NCI-H1694 treated with DMSO at 0.1 percent for 48 hours (cell line): ENCODE results near the gene RAB12.
"Not testable (repeated sequence)": the region's sequence is repeated elsewhere in the genome, so short reads cannot be mapped to it uniquely, and the experiment has no call there.

Experiments used
- DNase-seq: peaks from one replicate; lab custom pipeline; 2025; lab: John Stamatoyannopoulos, UW

Gene RAB12, protein sequence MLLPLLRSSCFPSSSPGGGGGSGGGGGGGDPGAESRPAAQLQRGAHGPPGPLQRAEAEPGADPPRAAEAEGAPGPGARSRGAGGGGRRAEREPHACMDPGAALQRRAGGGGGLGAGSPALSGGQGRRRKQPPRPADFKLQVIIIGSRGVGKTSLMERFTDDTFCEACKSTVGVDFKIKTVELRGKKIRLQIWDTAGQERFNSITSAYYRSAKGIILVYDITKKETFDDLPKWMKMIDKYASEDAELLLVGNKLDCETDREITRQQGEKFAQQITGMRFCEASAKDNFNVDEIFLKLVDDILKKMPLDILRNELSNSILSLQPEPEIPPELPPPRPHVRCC

DNA sequence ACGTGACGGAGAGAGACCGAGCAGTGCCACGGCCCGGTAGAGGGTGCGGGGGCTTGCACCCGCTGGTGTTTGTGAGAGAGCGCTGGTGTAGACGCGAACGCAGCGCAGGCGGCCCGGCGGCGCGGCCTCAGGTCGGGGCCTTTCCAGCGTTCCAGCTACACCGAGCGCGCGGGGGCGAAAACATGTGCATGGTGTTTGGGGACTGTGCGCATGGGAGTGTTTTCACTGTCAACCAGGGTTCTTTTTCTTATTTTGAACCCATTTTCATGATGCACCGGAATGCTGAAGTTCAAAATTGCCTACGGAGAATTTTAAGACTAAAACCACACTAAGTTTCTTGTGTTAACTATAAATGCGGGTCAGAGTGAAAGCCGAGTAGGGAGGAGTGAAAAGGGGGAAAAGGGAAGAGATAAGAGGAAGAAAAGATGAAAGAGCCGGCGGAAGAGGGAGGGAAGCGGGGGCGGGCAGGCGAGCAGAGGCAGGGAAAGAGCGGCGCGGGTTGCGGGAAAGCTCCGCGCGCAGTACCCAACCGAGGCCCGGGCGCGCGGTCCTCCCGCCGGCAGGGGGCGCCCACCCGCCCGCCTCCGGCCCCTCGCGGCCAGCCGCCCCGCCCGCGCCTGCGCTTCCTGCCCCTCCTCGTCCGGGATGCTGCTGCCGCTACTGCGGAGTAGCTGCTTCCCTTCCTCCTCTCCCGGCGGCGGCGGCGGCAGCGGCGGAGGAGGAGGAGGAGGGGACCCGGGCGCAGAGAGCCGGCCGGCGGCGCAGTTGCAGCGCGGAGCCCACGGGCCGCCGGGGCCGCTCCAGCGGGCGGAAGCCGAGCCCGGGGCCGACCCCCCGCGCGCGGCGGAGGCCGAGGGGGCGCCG, at the start of gene RAB12:
TSS of gene RAB12 (plus strand) at position 643 of the 864 bp plus-strand sequence. CDS start at position 646, 3 bp downstream.
- peak; percentile 69 for DNase-seq

DNA sequence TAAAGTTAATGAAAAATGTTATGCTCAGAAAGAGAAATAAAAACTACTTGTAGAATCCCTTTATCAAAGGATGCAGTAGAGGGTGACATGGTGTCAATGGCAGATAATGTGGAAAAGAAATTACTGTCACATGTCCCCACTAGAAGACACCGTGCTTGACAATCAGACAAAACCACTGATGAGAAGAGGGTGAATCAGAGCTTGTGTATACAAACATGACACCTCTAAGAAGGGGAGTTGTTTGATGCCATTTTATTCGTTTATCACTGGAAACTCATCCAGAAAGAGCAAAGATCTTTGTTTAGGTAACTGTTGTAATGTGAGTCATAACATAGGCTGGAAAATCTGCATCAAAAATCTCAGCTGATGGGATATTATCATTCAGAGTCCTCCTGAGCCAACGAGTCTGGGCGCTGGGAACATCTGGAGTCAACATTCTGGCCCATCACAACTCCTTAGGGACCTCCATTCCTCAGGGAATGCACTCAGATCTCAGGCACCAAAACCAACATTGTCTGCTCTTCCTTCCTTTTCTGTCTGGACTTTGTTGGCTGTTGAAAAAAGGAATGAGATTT, 49.5 kb upstream of the RAB12 start:
- no peak for DNase-seq

DNA sequence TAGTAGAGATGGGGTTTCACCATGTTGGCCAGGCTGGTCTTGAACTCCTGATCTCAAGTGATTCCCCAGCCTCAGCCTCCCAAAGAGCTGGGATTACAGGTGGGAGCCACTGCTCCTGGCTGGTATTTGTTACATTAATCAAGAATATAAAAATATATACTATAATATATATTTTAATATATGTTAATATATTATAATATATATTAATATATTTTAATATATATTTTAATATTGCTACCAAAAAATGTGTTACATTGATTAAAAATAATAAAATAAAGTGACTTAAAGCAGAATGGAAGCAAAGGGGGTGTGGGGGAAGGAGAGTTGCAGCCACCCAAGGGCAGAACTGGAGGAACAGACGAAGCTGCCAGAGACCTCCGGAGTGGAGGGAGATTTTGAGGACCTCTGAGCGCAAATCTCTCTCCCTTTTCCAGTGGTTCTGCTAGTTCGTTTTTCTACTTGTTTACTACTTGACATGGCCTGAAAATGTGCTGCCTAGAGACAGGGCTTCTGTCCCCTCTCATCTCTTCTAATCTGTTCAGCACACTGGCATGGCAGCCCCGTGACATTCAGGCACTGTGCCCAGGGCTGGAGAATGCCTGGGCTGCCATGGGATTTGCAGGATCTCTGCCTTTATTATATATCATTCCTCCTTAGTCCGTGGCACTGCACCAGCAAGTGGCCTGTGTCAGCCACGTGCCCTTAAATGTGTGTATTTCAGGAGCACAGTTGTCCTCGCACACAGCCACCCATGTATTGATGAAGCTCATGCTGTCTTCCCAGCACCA, 47.9 kb upstream of the RAB12 start:
- DNase-seq = no peak

DNA sequence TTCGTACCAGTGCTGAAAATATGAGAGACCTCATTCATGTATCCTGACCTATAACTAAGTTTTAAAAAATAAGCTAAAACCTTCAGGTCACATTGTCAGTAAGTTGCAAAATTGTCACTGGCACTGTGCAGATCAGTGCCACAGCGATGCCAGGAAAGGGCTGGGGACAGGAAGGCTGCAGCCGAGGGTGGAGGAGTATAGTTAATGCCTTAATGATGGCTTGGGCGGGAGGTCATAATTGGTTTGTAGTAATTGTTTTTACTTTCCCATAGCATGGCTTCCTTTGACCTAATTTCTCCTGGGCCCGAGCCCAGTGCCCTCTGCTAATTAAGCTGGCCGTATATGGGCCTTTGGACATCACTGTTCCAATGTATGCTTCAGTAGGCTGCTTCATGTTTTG, 47.2 kb upstream of the RAB12 start:
- DNase-seq = no peak

DNA sequence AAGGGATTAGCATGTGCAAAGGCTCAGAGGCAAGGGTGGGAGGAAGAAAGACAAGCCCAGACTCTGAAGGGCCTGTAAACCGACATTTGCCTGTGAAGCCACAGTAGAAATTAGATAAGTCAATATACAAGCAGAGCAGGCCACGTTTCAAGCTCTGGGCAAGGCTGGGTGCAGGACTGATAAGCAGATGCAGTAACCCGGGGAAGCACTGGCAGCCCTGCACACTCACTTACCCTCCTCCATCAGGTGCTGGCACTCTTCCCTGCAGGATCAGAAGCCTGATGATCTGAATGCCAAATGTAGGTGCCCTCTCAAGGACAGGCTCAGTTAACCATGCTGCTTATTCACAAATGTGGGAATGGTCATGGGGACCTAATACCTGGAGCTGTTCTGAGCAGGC, 46.3 kb upstream of the RAB12 start:
- peak; percentile 46 for DNase-seq

DNA sequence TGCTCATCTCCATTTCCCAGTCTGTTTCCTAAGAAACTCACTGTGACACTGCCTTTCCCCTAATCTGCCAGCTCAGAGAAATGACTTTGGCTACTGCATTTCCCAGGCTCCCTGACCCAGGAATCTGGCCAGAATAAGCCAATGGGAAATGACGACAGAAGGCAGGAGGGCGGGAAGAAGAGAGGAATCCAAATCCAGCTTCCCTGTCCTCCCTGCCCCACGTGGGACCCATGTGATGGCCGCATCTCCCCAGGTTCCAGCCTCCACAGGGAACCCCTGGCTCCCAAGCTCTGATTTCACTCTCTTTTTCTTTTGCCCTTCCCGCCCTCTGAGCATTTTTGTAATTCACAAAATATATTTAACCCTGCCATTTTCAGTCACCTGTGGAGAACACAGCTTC, 37.8 kb upstream of the RAB12 start:
- no peak for DNase-seq

DNA sequence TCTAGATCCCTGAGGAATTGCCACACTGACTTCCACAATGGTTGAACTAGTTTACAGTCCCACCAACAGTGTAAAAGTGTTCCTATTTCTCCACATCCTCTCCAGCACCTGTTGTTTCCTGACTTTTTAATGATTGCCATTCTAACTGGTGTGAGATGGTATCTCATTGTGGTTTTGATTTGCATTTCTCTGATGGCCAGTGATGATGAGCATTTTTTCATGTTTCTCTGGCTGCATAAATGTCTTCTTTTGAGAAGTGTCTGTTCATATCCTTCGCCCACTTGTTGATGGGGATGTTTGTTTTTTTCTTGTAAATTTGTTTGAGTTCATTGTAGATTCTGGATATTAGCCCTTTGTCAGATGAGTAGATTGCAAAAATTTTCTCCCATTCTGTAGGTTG, 35.5 kb upstream of the RAB12 start:
- DNase-seq = not testable (repeated sequence)

DNA sequence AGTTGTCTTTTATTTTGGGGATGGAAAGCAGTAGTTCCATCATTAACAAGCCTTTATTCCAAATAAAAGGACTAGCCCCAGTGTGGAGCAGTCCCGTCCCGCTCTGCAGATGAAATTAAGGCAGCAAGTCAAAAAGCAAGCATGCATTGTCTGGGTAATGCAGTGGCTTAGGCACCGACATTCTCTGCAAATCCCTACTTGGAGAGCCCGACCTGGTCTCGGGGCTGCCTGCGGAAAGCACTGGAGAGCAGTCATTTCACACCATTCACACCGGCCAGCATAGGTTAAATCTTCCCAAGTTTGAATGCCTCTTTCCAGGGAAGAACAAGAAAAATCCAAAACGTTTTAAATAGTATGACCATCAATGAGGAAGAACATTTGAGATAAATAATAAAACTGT, 24.4 kb upstream of the RAB12 start:
- DNase-seq = no peak

DNA sequence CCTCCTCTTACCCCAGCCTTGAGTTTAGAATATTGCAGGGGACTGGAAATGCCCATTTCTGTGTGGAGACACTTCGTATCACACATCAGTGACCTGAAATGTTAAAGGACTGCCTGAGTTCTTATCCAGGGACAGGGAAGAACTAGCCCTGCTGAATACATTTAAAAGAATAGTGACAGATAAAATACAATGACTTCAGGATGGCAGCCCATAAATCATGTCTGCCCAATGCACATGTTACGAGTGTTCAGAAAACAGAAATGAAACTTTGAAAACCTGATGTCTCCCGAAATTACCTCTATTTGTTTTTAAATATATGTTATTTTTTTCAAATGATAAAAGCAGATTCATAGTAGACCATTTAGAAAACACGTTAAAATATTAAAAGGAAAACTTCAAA, 22.3 kb upstream of the RAB12 start:
- no peak for DNase-seq

DNA sequence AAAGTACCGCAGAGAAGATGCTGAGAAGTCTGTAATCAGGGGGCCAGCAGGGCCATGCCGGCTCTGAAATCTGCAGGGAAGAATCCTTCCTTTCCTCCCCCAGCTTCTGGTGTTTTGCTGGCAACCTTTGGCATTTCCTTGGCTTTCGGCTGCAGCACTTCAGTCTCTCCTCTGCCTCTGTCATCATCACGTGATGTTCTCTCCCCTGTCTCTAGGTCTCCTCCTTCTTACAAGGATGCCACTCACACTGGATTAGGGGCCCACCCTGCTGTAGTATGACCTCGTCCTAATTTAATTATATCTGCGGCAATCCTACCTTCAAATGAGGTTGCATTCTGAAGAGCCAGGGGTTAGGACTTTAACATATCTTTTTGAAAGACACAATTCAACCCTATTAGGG, 13.8 kb upstream of the RAB12 start:
- DNase-seq = no peak

DNA sequence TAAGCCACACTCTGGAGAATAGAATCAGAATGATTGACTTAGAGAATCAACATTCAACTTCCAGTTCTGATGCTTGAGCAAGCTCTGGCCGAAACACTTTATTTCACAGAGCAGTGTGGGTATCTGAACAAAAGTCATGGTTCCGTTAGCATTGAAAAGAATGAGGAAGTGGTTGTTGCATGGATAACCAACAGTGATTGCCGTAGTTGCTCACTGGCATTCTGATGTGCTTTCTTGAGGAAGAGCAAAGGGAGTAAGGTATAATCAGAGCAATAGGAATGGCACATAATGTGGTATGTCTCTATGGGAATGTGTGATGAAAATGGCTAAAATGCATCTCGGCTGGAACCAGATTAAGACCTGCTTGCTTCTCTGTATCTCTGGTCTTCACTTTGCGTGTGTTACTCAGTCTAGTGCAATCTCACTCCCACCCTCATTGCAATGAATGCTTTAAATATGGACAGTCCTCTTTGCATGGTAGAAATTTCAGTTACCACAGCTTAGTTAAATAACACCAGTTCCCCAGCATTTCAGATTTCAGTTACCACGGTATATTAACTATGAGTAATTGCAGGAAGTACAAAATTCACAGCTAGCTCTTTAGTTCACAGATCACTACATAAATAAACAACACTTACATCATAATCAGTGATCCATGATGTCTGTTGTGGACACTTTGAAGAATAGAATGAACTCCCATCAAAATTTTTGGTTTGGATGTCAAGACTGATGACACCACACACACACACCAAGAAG, 7.8 kb upstream of the RAB12 start:
- no peak for DNase-seq

DNA sequence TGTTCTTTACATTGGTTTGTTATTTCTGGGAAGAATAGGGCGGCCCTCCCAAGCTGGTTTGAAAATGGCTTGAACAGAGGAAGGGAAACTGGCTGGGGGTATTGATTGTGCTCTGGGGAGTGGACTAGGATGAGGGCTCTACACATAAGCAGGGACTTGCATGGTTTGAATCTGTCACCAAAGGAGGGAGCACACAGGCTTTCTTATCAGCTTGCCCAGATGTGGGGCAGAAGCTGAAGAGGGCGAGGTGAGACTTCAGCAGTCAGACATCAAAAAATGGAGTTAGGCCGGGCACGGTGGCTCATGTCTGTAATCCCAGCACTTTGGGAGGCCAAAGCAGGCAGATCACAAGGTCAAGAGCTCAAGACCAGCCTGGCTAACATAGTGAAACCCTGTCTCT, 7.2 kb upstream of the RAB12 start:
- DNase-seq = no peak

DNA sequence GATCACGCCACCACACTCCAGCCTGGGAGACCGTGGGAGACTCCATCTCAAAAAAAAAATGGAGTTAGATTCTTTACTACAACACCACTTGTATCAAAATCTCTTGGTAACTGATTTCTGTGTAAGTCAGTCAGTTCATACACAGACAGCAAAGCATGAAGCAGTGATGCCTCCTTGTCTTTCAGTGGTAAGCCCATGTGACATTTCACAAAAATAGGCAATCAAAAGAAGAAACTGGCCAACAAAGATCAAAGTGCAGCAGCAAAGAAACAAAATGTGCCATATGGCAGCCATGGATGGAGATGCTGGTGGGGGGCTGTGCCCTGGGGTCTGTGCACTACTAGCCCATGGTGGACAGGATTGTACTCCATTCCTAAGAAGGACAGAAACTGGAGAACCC, 6.7 kb upstream of the RAB12 start:
- no peak for DNase-seq

DNA sequence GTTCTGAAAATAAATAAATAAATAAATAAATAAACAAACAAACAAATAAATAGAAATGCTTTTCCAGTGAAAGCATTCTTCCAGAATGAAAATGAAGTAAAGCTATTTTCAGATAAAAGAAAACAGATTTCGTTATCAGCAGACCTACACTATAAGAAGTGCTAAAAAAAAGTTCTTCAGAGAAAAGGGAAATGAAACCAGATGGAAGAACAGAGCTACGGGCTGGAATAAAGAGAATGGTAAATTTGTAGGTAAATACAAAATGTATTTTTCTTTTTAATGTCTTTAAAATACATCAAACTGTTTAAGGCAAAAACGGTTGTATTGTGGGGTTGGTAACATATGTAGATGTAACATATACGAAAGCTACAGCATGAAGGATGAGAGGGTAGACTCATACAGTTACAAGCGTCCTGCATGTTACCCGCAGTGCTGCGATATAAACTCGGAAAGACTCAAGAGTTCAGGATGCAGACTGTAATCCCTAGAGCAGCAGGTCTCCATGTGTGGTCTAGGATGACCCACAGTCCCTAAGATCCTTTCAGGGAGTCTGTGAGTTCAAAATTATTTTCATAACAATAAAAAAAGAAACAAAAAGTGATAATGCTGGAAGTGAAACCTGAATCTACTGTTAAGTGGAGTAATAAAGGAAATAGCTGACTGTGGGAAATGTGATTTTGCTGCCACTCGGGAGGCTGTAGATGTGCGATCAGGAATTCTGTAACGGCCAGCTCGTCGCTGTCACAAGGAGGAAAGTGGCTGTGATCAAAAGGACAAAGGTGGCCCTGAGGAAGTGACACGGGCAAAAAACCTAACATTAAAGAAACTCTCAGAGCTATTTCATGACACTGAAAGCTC, 5.3 kb upstream of the RAB12 start:
- DNase-seq = no peak

DNA sequence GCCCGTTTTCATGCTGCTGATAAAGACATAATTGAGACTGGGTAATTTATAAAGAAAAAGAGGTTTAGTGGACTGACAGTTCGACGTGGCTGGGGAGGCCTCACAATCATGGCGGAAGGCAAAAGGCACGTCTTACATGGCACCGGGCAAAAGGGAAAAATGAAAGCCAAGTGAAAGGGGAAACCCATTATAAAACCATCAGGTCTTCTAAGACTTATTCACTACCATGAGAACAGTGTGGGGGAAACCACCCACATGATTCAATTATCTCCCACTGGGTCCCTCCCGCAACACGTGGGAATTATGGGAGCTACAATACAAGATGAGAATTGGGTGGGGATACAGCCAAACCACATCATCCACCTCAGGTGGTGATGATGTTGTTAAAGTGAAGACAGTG, 3.3 kb upstream of the RAB12 start:
- DNase-seq = no peak

DNA sequence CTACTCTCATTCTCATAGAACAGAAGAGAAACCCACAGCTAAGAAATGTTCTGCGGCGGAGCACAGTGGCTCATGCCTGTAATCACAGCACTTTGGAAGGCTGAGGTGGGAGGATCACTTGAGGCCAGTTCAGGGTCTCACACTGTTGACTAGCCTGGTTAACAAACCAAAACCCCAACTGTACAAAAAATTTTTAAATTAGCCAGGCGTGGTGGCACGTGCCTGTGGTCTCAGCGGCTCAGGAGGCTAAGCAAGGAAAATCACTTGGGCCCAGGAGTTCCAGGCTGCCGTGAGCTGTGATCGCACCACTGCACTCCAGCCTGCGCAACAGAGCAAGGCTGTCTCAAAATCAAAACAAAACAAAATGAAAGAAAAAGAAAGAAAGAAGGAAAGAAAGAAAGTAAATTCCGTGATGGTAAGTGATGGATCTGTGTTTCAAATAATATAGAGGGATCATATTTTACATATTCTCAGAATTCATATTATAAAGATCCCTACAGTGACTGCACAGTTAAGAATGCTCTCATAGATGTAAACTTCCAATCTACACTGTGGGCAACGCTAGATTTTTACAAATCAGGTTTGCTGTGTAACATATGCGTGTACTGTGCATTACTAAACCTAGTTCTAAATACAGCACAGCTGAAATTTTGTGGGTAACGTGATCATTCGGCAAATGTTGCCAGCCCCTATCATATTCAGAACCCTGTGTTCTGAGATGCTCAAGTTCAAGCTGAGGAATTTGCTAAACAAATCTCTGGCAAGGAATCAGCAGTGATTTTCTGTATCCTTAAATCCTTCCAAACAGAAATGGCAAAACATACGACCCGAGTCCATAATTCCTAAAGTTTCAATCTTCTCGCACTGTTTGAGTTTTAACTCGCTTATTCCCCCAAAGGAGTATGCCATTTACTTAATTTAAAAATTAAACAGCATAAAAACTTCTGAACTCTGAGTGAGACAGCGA, 1.2 kb upstream of the RAB12 start:
- DNase-seq = no peak

DNA sequence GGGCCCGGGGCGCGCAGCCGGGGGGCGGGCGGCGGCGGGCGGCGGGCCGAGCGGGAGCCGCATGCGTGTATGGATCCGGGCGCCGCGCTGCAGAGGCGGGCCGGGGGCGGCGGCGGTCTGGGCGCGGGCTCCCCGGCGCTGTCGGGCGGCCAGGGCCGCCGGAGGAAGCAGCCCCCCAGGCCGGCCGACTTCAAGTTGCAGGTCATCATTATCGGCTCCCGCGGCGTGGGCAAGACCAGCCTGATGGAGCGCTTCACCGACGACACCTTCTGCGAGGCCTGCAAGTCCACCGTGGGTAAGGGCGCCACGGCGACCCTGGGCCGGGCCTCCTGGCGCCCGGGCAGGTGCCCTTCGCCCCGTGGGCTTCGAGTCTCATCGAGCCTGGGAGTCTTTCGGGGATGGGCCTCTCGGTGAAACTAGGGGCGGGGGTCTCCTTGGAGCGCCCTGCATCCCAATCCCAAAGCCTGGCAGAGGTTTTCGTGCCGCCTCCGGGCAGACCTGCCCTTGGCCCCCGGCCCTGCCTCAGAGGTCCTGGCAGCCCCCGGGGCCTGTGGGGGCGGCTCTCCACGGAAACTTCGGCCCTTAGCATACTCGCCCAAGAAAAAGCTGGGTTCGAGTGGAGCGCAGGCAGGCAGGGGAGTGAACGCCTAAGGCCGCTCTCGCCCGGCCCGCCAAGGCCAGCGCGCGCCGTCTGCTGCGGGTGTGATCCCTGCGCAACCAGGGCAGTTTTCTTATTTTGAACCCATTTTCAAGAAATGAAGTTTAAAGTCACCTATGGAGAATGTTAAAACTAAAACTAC, 622 bp downstream of the RAB12 start:
- no peak for DNase-seq

DNA sequence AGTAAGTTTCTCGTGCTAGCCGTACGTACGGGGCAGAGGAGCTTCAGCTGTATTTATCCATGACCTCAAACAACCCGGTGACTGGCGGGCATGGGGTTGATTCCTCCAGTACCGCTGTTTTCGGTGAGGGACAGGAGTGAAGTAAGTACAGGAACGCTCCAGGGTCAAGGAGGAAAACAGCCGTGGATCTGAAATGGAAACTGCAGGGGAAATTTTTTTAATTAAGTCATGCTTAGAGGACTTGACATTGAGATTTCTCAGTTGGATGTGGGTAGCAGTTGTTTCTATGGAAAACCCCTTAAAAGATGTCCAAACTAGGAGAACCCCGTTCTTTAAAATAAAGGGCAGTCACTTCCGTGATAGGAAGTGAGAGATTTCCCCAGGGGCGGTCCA, 1.2 kb downstream of the RAB12 start:
- no peak for DNase-seq
